Panc1 (cell line): ENCODE measurements around the gene NIFK. TPM values are rescaled to one million over a fixed set of nuclear protein-coding genes. Genes with fewer than 3 reads are reported as not detected.

ENCODE experiments used
- ATAC-seq: fragments of 200-7000 bp; cut with Tn5 transposase; 2 replicates; pipeline ENCODE4 v1.9.1; 2020; ENCODE audit warnings: mild to moderate bottlenecking, moderate library complexity
- BruUV-seq: library from RNA; stranded (reverse); fragments of 400-500 nt; replicated peaks from 2 replicates; lab custom pipeline; 2021; lab: Mats Ljungman, UMichigan
- CTCF ChIA-PET: fragments of 300-600 bp; sonication (Branson Sonifier 250); formaldehyde crosslinking; loops from one replicate; lab custom pipeline; 2022; ENCODE audit warnings: antibody characterized with exemption; lab: Charles Lee
- POLR2A ChIA-PET: fragments of 300-600 bp; sonication (Branson Sonifier 250); formaldehyde crosslinking; loops from one replicate; lab custom pipeline; 2022; ENCODE audit warnings: antibody characterized with exemption; lab: Charles Lee
- DNase-seq: peaks from one replicate; pipeline ENCODE4 v3.0.0-alpha.2; 2010; ENCODE audit warnings: low read depth, low spot score
- H3K27ac ChIP-seq: 2 replicates; pipeline ENCODE4 v1.5.1; 2011; ENCODE audit warnings: mild to moderate bottlenecking, low read length, inconsistent platforms
- H3K27me3 ChIP-seq: fragments of 200-500 bp; sonication (Bioruptor generic); 2 replicates; pipeline ENCODE4 v1.6.0; 2014; ENCODE audit warnings: low read length, inconsistent platforms; ENCODE audit not compliant: control insufficient read depth, insufficient read depth
- H3K36me3 ChIP-seq: fragments of 200-500 bp; sonication (Bioruptor generic); 2 replicates; pipeline ENCODE4 v1.5.1; 2014; ENCODE audit warnings: inconsistent platforms, mild to moderate bottlenecking, low read length, moderate library complexity; ENCODE audit not compliant: control insufficient read depth, insufficient read depth
- H3K4me1 ChIP-seq: 2 replicates; pipeline ENCODE4 v1.5.1; 2011; ENCODE audit warnings: inconsistent platforms, mild to moderate bottlenecking, low read length, moderate library complexity; ENCODE audit not compliant: control insufficient read depth, insufficient read depth
- H3K4me3 ChIP-seq, 2 experiments: 2 replicates each; pipeline ENCODE4 v1.5.1; 2011 to 2012; ENCODE audit warnings: low read depth in 2 of 2, low read length in 2 of 2, mild to moderate bottlenecking in 2 of 2, inconsistent platforms in 1 of 2, moderate library complexity in 1 of 2
- H3K9me3 ChIP-seq: fragments of 200-500 bp; sonication (Bioruptor generic); 2 replicates; pipeline ENCODE4 v1.5.1; 2014; ENCODE audit warnings: low read depth, mild to moderate bottlenecking, inconsistent platforms, low read length, moderate library complexity; ENCODE audit not compliant: control insufficient read depth, insufficient read depth
- POLR2AphosphoS5 ChIP-seq: IDR thresholded peaks from 2 replicates; pipeline ENCODE4 v1.6.1; 2012; ENCODE audit warnings: mild to moderate bottlenecking, low read depth, low read length, moderate library complexity
- SIN3A ChIP-seq: IDR thresholded peaks from 2 replicates; pipeline ENCODE4 v1.6.1; 2012; ENCODE audit warnings: low read depth, mild to moderate bottlenecking, low read length, moderate library complexity, borderline replicate concordance; ENCODE audit not compliant: insufficient read depth
- TCF7L2 ChIP-seq: IDR thresholded peaks from 2 replicates; pipeline ENCODE4 v1.6.1; 2011; ENCODE audit warnings: mild to moderate bottlenecking, low read depth, low read length, inconsistent platforms
- in situ Hi-C: cut with HindIII; loops from 2 replicates; pipeline ENCODE4 v1.10.0; 2016; ENCODE audit warnings: low sequenced_read_pairs, low pct_unique_long_range_greater_than_20kb
- intact Hi-C: fragments of 100-400 bp; cut with micrococcal nuclease; formaldehyde crosslinking; loops from one replicate; pipeline ENCODE4 v1.10.0; 2022; ENCODE audit not compliant: unreplicated experiment
- total RNA-seq: library from RNA; stranded (reverse); gene quantifications from one replicate; pipeline ENCODE4 v1.2.1, GENCODE V29; 2021; ENCODE audit not compliant: unreplicated experiment
- TF ChIP-seq, protein P1 (sequence below): fragments of 450-650 bp; IDR thresholded peaks from 2 replicates; pipeline ENCODE4 v1.5.1; 2017; ENCODE audit warnings: mild to moderate bottlenecking
- TF ChIP-seq, protein P2 (sequence below), 2 experiments: IDR thresholded peaks; 2 replicates each; pipeline ENCODE4 v1.6.1; 2011 to 2012; ENCODE audit warnings: low read depth in 2 of 2, control low read depth in 1 of 2, low read length in 1 of 2, mild to moderate bottlenecking in 1 of 2, moderate library complexity in 1 of 2; ENCODE audit not compliant: insufficient read depth in 1 of 2

NIFK gene
- total RNA-seq, 1 experiment from 2014 or later, result 84.5 TPM

DNA sequence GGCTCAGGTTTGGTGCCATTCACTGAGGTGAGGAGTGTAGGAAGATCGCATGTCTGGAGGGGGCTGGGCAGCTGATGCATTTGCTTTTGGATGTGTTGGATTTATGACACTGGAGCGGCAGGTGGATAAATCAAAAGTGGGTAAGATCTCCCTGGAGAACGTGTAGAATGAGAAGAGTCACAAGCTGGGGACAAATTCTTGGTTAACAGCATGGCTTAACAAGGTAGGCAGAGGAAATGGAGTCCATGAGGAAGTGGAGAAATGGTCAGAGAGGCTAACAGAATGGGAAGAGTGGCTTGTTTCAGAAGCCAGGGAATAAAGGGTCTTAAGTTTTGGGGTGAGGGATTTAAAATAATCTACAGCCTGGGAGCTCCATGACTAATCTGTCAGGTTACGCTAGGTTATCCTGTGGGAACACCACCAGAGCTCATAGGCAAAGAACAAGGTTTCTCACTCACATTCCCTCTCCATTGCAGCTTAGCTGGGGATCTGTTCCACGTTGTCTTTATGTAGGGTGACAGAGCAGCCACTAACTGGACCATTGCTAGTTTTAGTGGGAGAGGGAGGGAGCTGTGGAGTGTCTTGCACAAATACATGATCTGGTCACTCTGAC lies 31.6 kb upstream of the NIFK start:
- Histone ChIP-seq H3K27me3 (no peaks in the 10 kb centered on the region), H3K27ac (no peak overlapping the region), H3K36me3 (peaks cover 30% of the 10 kb centered on the region), H3K9me3 (no peaks in the 10 kb centered on the region), H3K4me1 (no peaks in the 10 kb centered on the region), H3K4me3 (no peak overlapping the region)
- in situ Hi-C loops (no loop called here), intact Hi-C loops (no loop called here)
- no TSS peak for BruUV-seq
- ChIA-PET POLR2A (interaction anchor here (0.7 kb wide), 1 partner anchor 11 kb away, joined by 8 read pairs; no protein-coding TSS in a partner anchor), CTCF (interaction anchor here (0.7 kb wide), 1 partner anchor 365 kb away, joined by 12 read pairs; no protein-coding TSS in a partner anchor)
- TF ChIP-seq, protein P1, sequence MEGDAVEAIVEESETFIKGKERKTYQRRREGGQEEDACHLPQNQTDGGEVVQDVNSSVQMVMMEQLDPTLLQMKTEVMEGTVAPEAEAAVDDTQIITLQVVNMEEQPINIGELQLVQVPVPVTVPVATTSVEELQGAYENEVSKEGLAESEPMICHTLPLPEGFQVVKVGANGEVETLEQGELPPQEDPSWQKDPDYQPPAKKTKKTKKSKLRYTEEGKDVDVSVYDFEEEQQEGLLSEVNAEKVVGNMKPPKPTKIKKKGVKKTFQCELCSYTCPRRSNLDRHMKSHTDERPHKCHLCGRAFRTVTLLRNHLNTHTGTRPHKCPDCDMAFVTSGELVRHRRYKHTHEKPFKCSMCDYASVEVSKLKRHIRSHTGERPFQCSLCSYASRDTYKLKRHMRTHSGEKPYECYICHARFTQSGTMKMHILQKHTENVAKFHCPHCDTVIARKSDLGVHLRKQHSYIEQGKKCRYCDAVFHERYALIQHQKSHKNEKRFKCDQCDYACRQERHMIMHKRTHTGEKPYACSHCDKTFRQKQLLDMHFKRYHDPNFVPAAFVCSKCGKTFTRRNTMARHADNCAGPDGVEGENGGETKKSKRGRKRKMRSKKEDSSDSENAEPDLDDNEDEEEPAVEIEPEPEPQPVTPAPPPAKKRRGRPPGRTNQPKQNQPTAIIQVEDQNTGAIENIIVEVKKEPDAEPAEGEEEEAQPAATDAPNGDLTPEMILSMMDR, result no peak
- TF ChIP-seq, protein P2, sequence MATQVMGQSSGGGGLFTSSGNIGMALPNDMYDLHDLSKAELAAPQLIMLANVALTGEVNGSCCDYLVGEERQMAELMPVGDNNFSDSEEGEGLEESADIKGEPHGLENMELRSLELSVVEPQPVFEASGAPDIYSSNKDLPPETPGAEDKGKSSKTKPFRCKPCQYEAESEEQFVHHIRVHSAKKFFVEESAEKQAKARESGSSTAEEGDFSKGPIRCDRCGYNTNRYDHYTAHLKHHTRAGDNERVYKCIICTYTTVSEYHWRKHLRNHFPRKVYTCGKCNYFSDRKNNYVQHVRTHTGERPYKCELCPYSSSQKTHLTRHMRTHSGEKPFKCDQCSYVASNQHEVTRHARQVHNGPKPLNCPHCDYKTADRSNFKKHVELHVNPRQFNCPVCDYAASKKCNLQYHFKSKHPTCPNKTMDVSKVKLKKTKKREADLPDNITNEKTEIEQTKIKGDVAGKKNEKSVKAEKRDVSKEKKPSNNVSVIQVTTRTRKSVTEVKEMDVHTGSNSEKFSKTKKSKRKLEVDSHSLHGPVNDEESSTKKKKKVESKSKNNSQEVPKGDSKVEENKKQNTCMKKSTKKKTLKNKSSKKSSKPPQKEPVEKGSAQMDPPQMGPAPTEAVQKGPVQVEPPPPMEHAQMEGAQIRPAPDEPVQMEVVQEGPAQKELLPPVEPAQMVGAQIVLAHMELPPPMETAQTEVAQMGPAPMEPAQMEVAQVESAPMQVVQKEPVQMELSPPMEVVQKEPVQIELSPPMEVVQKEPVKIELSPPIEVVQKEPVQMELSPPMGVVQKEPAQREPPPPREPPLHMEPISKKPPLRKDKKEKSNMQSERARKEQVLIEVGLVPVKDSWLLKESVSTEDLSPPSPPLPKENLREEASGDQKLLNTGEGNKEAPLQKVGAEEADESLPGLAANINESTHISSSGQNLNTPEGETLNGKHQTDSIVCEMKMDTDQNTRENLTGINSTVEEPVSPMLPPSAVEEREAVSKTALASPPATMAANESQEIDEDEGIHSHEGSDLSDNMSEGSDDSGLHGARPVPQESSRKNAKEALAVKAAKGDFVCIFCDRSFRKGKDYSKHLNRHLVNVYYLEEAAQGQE (IDR thresholded peaks at IDR 0.05; ENCODE audit: insufficient read depth in 1 of 2, low read depth in 2 of 2, low read length in 1 of 2), result no peak
- TF ChIP-seq SIN3A, result no peak
- TF ChIP-seq POLR2AphosphoS5, result no peak
- no peak for TF ChIP-seq TCF7L2
- ATAC-seq (no peak), DNase-seq (no peak)

DNA sequence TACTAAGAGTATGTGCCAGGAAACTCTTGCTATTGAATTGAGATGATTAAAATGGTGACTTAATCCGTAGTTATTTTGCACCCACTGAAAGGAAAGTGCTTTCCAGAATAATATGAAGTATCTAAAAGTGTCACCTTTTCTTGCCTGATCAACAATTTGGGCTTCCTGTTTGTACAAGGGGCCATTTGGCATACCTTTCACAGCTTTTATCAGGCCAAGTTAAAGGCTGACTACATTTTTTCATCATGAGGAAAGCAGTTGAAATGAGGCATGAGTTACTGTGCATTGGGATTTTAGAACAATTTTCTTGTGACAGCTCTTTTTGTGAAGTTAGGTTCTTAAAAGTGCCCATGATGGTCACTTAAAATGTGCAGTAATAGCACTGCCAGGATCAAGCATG lies 29.9 kb upstream of the NIFK start:
- no peaks in the 10 kb centered on the region for H3K27me3 ChIP-seq
- CTCF ChIA-PET, result no interaction called here
- POLR2A ChIA-PET, result no interaction called here
- TF ChIP-seq POLR2AphosphoS5, result no peak
- no peak for TF ChIP-seq SIN3A
- TF ChIP-seq, protein P2 (IDR thresholded peaks at IDR 0.05; ENCODE audit: insufficient read depth in 1 of 2, low read depth in 2 of 2, low read length in 1 of 2), result no peak
- TF ChIP-seq, protein P1, result no peak
- no peak for TF ChIP-seq TCF7L2
- no peaks in the 10 kb centered on the region for H3K4me1 ChIP-seq
- H3K27ac ChIP-seq, result no peak overlapping the region
- H3K9me3 ChIP-seq, result no peaks in the 10 kb centered on the region
- H3K36me3 ChIP-seq, result peaks cover 37% of the 10 kb centered on the region
- no TSS peak for BruUV-seq
- in situ Hi-C loops (no loop called here), intact Hi-C loops (no loop called here)
- DNase-seq (no peak), ATAC-seq (no peak)
- no peak overlapping the region for H3K4me3 ChIP-seq
